ENCODE measurements around the gene H6PD. TPM values are rescaled to one million over a fixed set of nuclear protein-coding genes. Genes with fewer than 3 reads are reported as not detected.
A peak's percentile ranks its signal among the peaks of the same experiment; 100 is the strongest.

The H6PD gene
- total and polyA plus RNA-seq, 4 donors, result 21.5 to 59.8 (median 32.9) TPM

DNA sequence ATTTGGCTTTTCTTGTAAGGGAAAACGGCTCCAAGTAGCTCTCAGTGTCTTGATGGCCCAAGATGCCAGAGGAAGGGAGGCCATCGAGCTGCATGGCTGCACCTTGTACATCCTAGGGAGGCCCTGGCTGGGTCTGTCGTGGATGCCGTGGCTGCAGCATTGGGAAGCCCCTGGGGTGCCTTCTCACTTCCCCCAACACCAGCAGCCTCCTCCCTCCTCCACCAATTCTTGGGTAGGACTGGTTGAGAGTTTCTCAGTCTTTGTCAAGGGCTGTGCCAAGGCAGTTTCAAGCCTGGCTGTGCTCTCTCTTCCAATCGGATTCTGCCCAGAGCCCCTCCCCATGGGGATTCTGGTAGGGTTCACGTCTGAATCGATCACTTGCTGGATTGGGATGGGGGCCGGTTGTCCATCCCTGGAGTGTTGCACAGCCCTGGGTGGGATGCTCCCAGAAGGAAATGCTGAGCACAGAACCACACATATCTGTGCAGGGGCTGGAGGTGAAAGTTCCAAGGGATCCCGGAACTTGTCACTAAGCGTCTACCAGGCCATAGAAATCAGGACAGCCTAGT is 44.1 kb downstream of the H6PD start:
- ATAC-seq (ENCODE audit: insufficient read depth, low FRiP score) (no peak), DNase-seq (no peak)
- H3K27ac ChIP-seq (ENCODE audit: low read depth in 1 of 2, low read length in 1 of 2), result no peak overlapping the region
- no peaks in the 10 kb centered on the region for H3K27me3 ChIP-seq (ENCODE audit: control insufficient read depth in 3 of 3, insufficient read depth in 3 of 3, low read length in 2 of 3)
- WGBS, 2 donors, result 75 to 80% methylated on average over 10 of the region's 10 CpGs
- no peaks in the 10 kb centered on the region for H3K9me3 ChIP-seq (ENCODE audit: control insufficient read depth in 4 of 4, insufficient read depth in 3 of 4, low read length in 3 of 4)
- no peak overlapping the region for H3K4me3 ChIP-seq
- no peaks in the 10 kb centered on the region for H3K36me3 ChIP-seq (ENCODE audit: control insufficient read depth in 4 of 4, insufficient read depth in 4 of 4, low read length in 4 of 4)
- TF ChIP-seq, protein P1, sequence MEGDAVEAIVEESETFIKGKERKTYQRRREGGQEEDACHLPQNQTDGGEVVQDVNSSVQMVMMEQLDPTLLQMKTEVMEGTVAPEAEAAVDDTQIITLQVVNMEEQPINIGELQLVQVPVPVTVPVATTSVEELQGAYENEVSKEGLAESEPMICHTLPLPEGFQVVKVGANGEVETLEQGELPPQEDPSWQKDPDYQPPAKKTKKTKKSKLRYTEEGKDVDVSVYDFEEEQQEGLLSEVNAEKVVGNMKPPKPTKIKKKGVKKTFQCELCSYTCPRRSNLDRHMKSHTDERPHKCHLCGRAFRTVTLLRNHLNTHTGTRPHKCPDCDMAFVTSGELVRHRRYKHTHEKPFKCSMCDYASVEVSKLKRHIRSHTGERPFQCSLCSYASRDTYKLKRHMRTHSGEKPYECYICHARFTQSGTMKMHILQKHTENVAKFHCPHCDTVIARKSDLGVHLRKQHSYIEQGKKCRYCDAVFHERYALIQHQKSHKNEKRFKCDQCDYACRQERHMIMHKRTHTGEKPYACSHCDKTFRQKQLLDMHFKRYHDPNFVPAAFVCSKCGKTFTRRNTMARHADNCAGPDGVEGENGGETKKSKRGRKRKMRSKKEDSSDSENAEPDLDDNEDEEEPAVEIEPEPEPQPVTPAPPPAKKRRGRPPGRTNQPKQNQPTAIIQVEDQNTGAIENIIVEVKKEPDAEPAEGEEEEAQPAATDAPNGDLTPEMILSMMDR (IDR thresholded peaks at IDR 0.05; ENCODE audit: control extremely low read depth, extremely low read depth), result no peak
- peaks cover 0 to 18% (median 5%) of the 10 kb centered on the region in 5 donors for H3K4me1 ChIP-seq (ENCODE audit: control insufficient read depth in 5 of 5, insufficient read depth in 5 of 5, low read length in 5 of 5)
- H3K9ac ChIP-seq (ENCODE audit: insufficient read depth in 1 of 2, low read length in 2 of 2), result no peak overlapping the region

- H3K9ac ChIP-seq (ENCODE audit: insufficient read depth in 1 of 2, low read length in 2 of 2), result no peak overlapping the region
Measured at GRCh38 chr1:9279172-9279840, 44.7 kb downstream of the H6PD start.

GRCh38 chr1:9280015-9280860 is 45.7 kb downstream of the H6PD start:
- Histone ChIP-seq H3K27ac (ENCODE audit: low read depth in 1 of 2, low read length in 1 of 2) (no peak overlapping the region), H3K36me3 (ENCODE audit: control insufficient read depth in 4 of 4, insufficient read depth in 4 of 4, low read length in 4 of 4) (no peaks in the 10 kb centered on the region), H3K27me3 (ENCODE audit: control insufficient read depth in 3 of 3, insufficient read depth in 3 of 3, low read length in 2 of 3) (no peaks in the 10 kb centered on the region), H3K9me3 (ENCODE audit: control insufficient read depth in 4 of 4, insufficient read depth in 3 of 4, low read length in 3 of 4) (no peaks in the 10 kb centered on the region), H3K4me1 (ENCODE audit: control insufficient read depth in 5 of 5, insufficient read depth in 5 of 5, low read length in 5 of 5) (peaks cover 0 to 18% (median 5%) of the 10 kb centered on the region in 5 donors), H3K9ac (ENCODE audit: insufficient read depth in 1 of 2, low read length in 2 of 2) (no peak overlapping the region), H3K4me3 (no peak overlapping the region)
- 27 to 30% methylated on average over 35 to 36 of the region's 36 CpGs for WGBS, 2 donors
- DNase-seq, result peak; percentile 48 to 72 (median 57)
- ATAC-seq (ENCODE audit: insufficient read depth, low FRiP score), result peak; percentile 53
- TF ChIP-seq, protein P1 (IDR thresholded peaks at IDR 0.05; ENCODE audit: control extremely low read depth, extremely low read depth), result no peak

More at GRCh38 chr1:9279172-9279840, 44.7 kb downstream of the H6PD start:
- no peak for DNase-seq
- WGBS, 2 donors, result 40 to 63% methylated on average over 21 to 23 of the region's 23 CpGs
- TF ChIP-seq, protein P1 (IDR thresholded peaks at IDR 0.05; ENCODE audit: control extremely low read depth, extremely low read depth), result no peak
- Histone ChIP-seq H3K9me3 (ENCODE audit: control insufficient read depth in 4 of 4, insufficient read depth in 3 of 4, low read length in 3 of 4) (no peaks in the 10 kb centered on the region), H3K27me3 (ENCODE audit: control insufficient read depth in 3 of 3, insufficient read depth in 3 of 3, low read length in 2 of 3) (no peaks in the 10 kb centered on the region), H3K27ac (ENCODE audit: low read depth in 1 of 2, low read length in 1 of 2) (no peak overlapping the region), H3K4me1 (ENCODE audit: control insufficient read depth in 5 of 5, insufficient read depth in 5 of 5, low read length in 5 of 5) (peaks cover 0 to 18% (median 5%) of the 10 kb centered on the region in 5 donors), H3K4me3 (no peak overlapping the region), H3K36me3 (ENCODE audit: control insufficient read depth in 4 of 4, insufficient read depth in 4 of 4, low read length in 4 of 4) (no peaks in the 10 kb centered on the region)
- no peak for ATAC-seq (ENCODE audit: insufficient read depth, low FRiP score)

Data from lung (tissue), 12 donors.